Measurements from ENCODE around the gene C11orf68. TPM values are rescaled to one million over a fixed set of nuclear protein-coding genes. Genes with fewer than 3 reads are reported as not detected.

Gene C11orf68
- total RNA-seq, 4 donors from 2014 or later: 18.5 to 20.5 (median 19.4) TPM

- TF ChIP-seq, protein P1, sequence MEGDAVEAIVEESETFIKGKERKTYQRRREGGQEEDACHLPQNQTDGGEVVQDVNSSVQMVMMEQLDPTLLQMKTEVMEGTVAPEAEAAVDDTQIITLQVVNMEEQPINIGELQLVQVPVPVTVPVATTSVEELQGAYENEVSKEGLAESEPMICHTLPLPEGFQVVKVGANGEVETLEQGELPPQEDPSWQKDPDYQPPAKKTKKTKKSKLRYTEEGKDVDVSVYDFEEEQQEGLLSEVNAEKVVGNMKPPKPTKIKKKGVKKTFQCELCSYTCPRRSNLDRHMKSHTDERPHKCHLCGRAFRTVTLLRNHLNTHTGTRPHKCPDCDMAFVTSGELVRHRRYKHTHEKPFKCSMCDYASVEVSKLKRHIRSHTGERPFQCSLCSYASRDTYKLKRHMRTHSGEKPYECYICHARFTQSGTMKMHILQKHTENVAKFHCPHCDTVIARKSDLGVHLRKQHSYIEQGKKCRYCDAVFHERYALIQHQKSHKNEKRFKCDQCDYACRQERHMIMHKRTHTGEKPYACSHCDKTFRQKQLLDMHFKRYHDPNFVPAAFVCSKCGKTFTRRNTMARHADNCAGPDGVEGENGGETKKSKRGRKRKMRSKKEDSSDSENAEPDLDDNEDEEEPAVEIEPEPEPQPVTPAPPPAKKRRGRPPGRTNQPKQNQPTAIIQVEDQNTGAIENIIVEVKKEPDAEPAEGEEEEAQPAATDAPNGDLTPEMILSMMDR (IDR thresholded peaks at IDR 0.05; ENCODE audit: low read depth): no peak
Observed at GRCh38 chr11:65899356-65900124, 19.3 kb downstream of the C11orf68 start.

DNA sequence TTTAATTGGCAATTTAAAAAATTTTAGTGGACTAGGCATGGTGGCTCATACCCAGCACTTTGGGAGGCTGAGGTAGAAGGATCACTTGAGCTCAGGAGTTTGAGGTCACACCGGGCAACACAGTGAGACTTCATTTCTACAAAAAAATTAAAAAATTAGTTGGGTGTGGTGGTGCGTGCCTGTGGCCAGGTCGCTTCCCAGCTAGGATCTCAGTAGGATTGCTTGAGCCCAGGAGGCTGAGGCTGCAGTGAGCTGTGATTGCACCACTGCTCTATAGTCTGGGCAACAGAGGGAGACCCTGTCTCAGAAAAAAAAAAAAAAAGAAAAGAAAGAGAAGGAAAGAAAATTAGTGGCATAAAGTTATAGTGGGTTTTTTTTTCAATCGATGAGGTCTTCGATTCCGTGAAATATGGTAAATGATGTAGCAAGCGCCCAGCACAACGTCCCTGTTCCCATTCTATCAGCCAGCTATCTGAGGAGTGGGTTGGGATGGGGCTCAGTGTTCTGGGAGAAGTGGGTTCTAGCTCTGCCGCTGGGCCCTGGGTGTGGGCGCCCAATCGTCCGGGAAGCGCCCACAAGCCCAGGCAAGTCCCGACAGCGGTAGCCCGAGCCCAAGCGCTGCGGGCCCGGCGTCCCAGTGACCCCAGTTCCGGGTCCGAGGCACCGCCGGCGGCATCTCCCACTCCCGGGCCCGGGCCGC lies 20.1 kb downstream of the C11orf68 start:
- TF ChIP-seq, protein P1 (IDR thresholded peaks at IDR 0.05; ENCODE audit: low read depth): no peak

DNA sequence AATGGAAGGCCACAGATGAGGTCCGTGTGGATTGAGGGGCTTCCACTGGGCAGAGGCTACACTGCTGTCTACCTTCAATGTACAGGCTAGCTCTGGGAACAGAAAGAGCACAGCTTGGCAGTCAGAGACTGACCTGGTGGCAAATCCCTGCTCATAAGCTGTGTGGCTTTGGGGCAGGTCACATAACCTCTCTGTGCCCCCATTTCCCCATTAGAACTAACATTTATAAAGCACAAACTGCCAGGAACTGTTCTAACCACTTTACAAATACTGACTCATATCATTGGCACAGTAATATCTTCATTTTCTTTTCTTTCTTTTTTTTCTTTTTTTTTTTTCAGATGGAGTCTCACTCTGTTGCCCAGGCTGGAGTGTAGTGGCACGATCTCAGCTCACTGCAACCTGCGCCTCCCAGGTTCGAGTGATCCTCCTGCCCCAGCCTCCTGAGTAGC lies 21.8 kb downstream of the C11orf68 start:
- TF ChIP-seq, protein P1 (IDR thresholded peaks at IDR 0.05; ENCODE audit: low read depth): no peak

GRCh38 chr11:65896034-65896999 lies 22.5 kb downstream of the C11orf68 start:
- TF ChIP-seq, protein P1 (IDR thresholded peaks at IDR 0.05; ENCODE audit: low read depth): no peak

DNA sequence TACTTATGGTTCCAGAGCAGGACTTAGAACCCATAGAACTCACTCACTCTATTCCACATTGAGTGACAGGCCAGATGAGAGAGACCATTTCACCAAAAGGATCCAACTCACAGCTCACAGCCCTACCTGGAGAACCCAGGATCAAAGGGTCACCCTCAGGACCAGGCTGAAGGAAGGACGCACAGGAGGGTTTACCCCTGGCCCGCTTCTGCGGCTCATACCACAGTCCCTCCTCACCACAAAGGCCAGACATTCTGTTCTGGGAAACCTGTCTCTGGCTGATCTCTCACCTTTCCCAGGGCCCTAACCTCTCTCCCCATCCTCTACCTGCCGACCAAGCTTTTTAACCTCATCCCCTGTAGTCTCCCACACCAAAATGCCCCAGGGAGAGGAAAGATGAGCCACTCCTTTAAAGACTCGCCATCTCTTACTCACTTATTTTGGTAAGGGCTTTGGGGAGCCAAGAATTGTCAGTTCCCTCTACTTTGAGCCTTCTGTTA lies 23.3 kb downstream of the C11orf68 start:
- TF ChIP-seq, protein P1 (IDR thresholded peaks at IDR 0.05; ENCODE audit: low read depth): no peak

DNA sequence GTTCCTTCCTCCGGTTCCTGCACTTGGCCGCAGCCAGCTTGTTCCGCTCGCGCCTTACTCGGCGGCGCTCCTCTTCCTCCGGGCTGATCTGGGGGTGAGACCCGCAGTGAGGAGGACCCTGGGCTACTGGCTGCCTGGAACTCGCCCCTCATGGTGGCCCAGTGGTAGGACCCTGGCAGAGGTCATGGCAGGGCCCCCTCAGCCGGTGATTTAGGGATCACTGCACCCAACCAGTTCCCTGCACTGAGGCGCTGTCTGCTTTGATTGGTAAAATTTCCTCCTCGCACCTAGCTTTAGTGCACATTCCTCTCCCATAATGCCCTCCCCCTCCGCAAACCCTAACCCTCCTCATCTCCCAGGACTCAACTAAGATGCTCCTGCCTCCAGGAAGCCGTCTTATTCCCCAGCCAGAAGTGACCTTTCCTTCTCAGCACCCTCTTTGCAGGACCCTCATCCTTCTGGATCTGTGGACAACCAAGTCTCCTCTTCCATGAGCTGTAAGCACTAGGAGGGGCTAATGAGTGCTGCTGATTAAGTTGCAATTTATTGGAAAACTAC lies 24.7 kb downstream of the C11orf68 start:
- TF ChIP-seq, protein P1 (IDR thresholded peaks at IDR 0.05; ENCODE audit: low read depth): no peak

Data from subcutaneous adipose tissue (tissue), 4 donors.